Stimulated activated CD4-positive, alpha-beta T cell treated with anti-CD3 and anti-CD28 coated beads, TNF-alpha, amount 100 ng/mL, for 24 hours (primary cell): ENCODE data around the gene DOK3.

ENCODE experiments used
- DNase-seq, 3 experiments: peaks; one replicate each; pipeline ENCODE4 v3.0.0-alpha.2; 2020; ENCODE audit warnings: low read depth in 3 of 3

DOK3 gene

GRCh38 chr5:177509381-177509951 lies at the start of gene DOK3:
DOK3 (minus strand) TSS chr5:177509826; CDS start chr5:177509540, 286 bp downstream.
- DNase-seq, result no peak

GRCh38 chr5:177557796-177558195 lies 48.2 kb upstream of the DOK3 start:
- no peak for DNase-seq

- no peak for DNase-seq
Observed at GRCh38 chr5:177557041-177557647, 47.5 kb upstream of the DOK3 start.

GRCh38 chr5:177555665-177556064 lies 46.0 kb upstream of the DOK3 start:
- no peak for DNase-seq

GRCh38 chr5:177555228-177555627 lies 45.6 kb upstream of the DOK3 start:
- no peak for DNase-seq

- DNase-seq, result peak; percentile 89 to 96 (median 91)
Observed at GRCh38 chr5:177554474-177555111, 45.0 kb upstream of the DOK3 start, which contains the start of gene FAM193B. FAM193B (minus strand) TSS chr5:177554563; CDS start chr5:177554458, 105 bp downstream.

GRCh38 chr5:177553671-177554429 lies 44.2 kb upstream of the DOK3 start:
- DNase-seq, result peak; percentile 9 to 38 (median 12)

GRCh38 chr5:177552839-177553455 lies 43.3 kb upstream of the DOK3 start:
- no peak for DNase-seq

GRCh38 chr5:177550122-177550521 lies 40.5 kb upstream of the DOK3 start:
- no peak for DNase-seq

GRCh38 chr5:177548495-177548894 lies 38.9 kb upstream of the DOK3 start:
- no peak for DNase-seq

GRCh38 chr5:177547736-177548135 lies 38.1 kb upstream of the DOK3 start:
- DNase-seq, result no peak

- DNase-seq, result no peak
Observed at GRCh38 chr5:177546258-177546741, 36.7 kb upstream of the DOK3 start.

- DNase-seq, result no peak
Observed at GRCh38 chr5:177545487-177546257, 36.0 kb upstream of the DOK3 start.

- no peak for DNase-seq
Observed at GRCh38 chr5:177542816-177543465, 33.3 kb upstream of the DOK3 start.

GRCh38 chr5:177540438-177540837 lies 30.8 kb upstream of the DOK3 start:
- DNase-seq, result no peak

GRCh38 chr5:177539411-177539810 lies 29.8 kb upstream of the DOK3 start:
- DNase-seq, result no peak

- DNase-seq, result no peak
Observed at GRCh38 chr5:177538876-177539275, 29.2 kb upstream of the DOK3 start.

- no peak for DNase-seq
Observed at GRCh38 chr5:177537389-177538361, 28.0 kb upstream of the DOK3 start.

- no peak for DNase-seq
Observed at GRCh38 chr5:177536386-177536785, 26.8 kb upstream of the DOK3 start.
